IMR-90 (cell line): Measurements from ENCODE around the gene CPNE4. TPM values are rescaled to one million over a fixed set of nuclear protein-coding genes. Genes with fewer than 3 reads are reported as not detected.

Source experiments
- ATAC-seq: fragments of 200-7000 bp; cut with Tn5 transposase; 2 replicates; pipeline ENCODE4 v1.9.1; 2020; ENCODE audit warnings: low read depth, mild to moderate bottlenecking, moderate library complexity
- BruUV-seq: library from RNA; stranded (reverse); fragments of 400-500 nt; replicated peaks from 2 replicates; lab custom pipeline; 2021; lab: Mats Ljungman, UMichigan
- CTCF ChIA-PET: fragments of 300-600 bp; formaldehyde crosslinking; extraction: SDS; loops from one replicate; lab custom pipeline; 2021; ENCODE audit warnings: antibody characterized with exemption; lab: Yijun Ruan, JAX
- POLR2A ChIA-PET: fragments of 300-600 bp; sonication (Branson Sonifier 250); formaldehyde crosslinking; loops from one replicate; lab custom pipeline; 2022; ENCODE audit warnings: antibody characterized with exemption; ENCODE audit not compliant: unreplicated experiment; lab: Charles Lee
- DNase-seq: peaks from one replicate; pipeline ENCODE4 v3.0.0; 2013
- H2AFZ ChIP-seq: replicated peaks from 2 replicates; pipeline ENCODE3; 2013; ENCODE audit warnings: low read length, mild to moderate bottlenecking; ENCODE audit not compliant: poor library complexity
- H2AK5ac ChIP-seq: 2 replicates; pipeline ENCODE4 v1.6.1; 2013; ENCODE audit warnings: low read depth, low read length, inconsistent platforms
- H2AK9ac ChIP-seq: replicated peaks from 2 replicates; pipeline ENCODE3; 2013; ENCODE audit warnings: mild to moderate bottlenecking, low read depth, low read length, moderate library complexity; ENCODE audit not compliant: poor library complexity
- H2BK120ac ChIP-seq: 2 replicates; pipeline ENCODE4 v1.6.1; 2013; ENCODE audit warnings: low read depth, low read length, inconsistent platforms
- H2BK15ac ChIP-seq: 3 replicates; pipeline ENCODE4 v1.6.1; 2013; ENCODE audit warnings: low read depth, low read length, inconsistent platforms
- H2BK20ac ChIP-seq: 2 replicates; pipeline ENCODE4 v1.6.1; 2013; ENCODE audit warnings: low read depth, mild to moderate bottlenecking, inconsistent platforms, low read length, moderate library complexity
- H2BK5ac ChIP-seq: 2 replicates; pipeline ENCODE4 v1.6.1; 2013; ENCODE audit warnings: mild to moderate bottlenecking, low read depth, low read length, inconsistent platforms; ENCODE audit not compliant: poor library complexity, severe bottlenecking
- H3K14ac ChIP-seq: replicated peaks from 2 replicates; pipeline ENCODE4 v1.6.1; 2013; ENCODE audit warnings: low read depth, low read length, inconsistent platforms
- H3K18ac ChIP-seq: 2 replicates; pipeline ENCODE4 v1.6.1; 2013; ENCODE audit warnings: low read depth, low read length, control low read depth
- H3K23ac ChIP-seq: 2 replicates; pipeline ENCODE4 v1.6.1; 2013; ENCODE audit warnings: low read depth, low read length, inconsistent platforms
- H3K27ac ChIP-seq: 2 replicates; pipeline ENCODE4 v1.5.1; 2013; ENCODE audit warnings: mild to moderate bottlenecking, control low read depth, low read length; ENCODE audit not compliant: insufficient read depth
- H3K27me3 ChIP-seq: 2 replicates; pipeline ENCODE4 v1.6.1; 2013; ENCODE audit warnings: low read length; ENCODE audit not compliant: control insufficient read depth, insufficient read depth
- H3K36me3 ChIP-seq: 2 replicates; pipeline ENCODE4 v1.6.1; 2013; ENCODE audit warnings: low read length, mixed read lengths; ENCODE audit not compliant: control insufficient read depth, insufficient read depth
- H3K4ac ChIP-seq: 2 replicates; pipeline ENCODE4 v1.6.1; 2013; ENCODE audit warnings: low read depth, low read length, inconsistent platforms
- H3K4me1 ChIP-seq: 2 replicates; pipeline ENCODE4 v1.6.1; 2013; ENCODE audit warnings: low read length, mixed read lengths; ENCODE audit not compliant: control insufficient read depth, insufficient read depth
- H3K4me2 ChIP-seq: 2 replicates; pipeline ENCODE4 v1.6.1; 2013; ENCODE audit warnings: low read depth, mild to moderate bottlenecking, control low read depth, low read length, moderate library complexity
- H3K4me3 ChIP-seq: 2 replicates; pipeline ENCODE4 v1.5.1; 2013; ENCODE audit warnings: low read depth, mild to moderate bottlenecking, control low read depth, low read length, moderate library complexity; ENCODE audit not compliant: insufficient read depth
- H3K56ac ChIP-seq: 2 replicates; pipeline ENCODE4 v1.6.1; 2013; ENCODE audit warnings: low read length, inconsistent platforms; ENCODE audit not compliant: insufficient read depth; ENCODE audit errors: extremely low read depth
- H3K79me1 ChIP-seq, 2 experiments: 2 replicates each; pipeline ENCODE4 v1.6.1; 2013; ENCODE audit warnings: low read length in 2 of 2, inconsistent platforms in 1 of 2, low read depth in 1 of 2
- H3K9ac ChIP-seq: 2 replicates; pipeline ENCODE4 v1.6.1; 2013; ENCODE audit warnings: low read depth, low read length, control low read depth
- H3K9me1 ChIP-seq: 2 replicates; pipeline ENCODE4 v1.6.1; 2013; ENCODE audit warnings: low read length, inconsistent platforms; ENCODE audit not compliant: insufficient read depth
- H3K9me3 ChIP-seq: 2 replicates; pipeline ENCODE4 v1.6.1; 2013; ENCODE audit warnings: low read length; ENCODE audit not compliant: control insufficient read depth, insufficient read depth
- H4K20me1 ChIP-seq: 2 replicates; pipeline ENCODE4 v1.6.1; 2013; ENCODE audit warnings: low read length, inconsistent platforms; ENCODE audit not compliant: insufficient read depth
- H4K5ac ChIP-seq: 2 replicates; pipeline ENCODE4 v1.6.1; 2013; ENCODE audit warnings: mild to moderate bottlenecking, low read depth, low read length, control low read depth
- H4K8ac ChIP-seq, 2 experiments: 2 replicates each; pipeline ENCODE4 v1.6.1; 2013; ENCODE audit warnings: low read depth in 2 of 2, low read length in 2 of 2, control low read depth in 1 of 2, inconsistent platforms in 1 of 2
- H4K91ac ChIP-seq: 2 replicates; pipeline ENCODE4 v1.6.1; 2013; ENCODE audit warnings: low read depth, low read length, inconsistent platforms; ENCODE audit not compliant: insufficient read depth
- BHLHE40 ChIP-seq: fragments of 150-350 bp; IDR thresholded peaks from 2 replicates; pipeline ENCODE4 v1.6.1; 2016; ENCODE audit warnings: mild to moderate bottlenecking, low read depth, low read length
- CEBPB ChIP-seq: IDR thresholded peaks from 2 replicates; pipeline ENCODE4 v1.6.1; 2012; ENCODE audit warnings: low read depth, low read length, improper control_type of control experiment
- MAFK ChIP-seq: IDR thresholded peaks from 2 replicates; pipeline ENCODE4 v1.6.1; 2012; ENCODE audit warnings: low read depth, low read length, improper control_type of control experiment
- MAZ ChIP-seq: IDR thresholded peaks from 2 replicates; pipeline ENCODE4 v1.6.1; 2012; ENCODE audit warnings: low read depth, mild to moderate bottlenecking, low read length, improper control_type of control experiment, moderate library complexity, borderline replicate concordance
- POLR2A ChIP-seq: IDR thresholded peaks from 2 replicates; pipeline ENCODE4 v1.6.1; 2012; ENCODE audit warnings: mild to moderate bottlenecking, low read depth, low read length
- RFX5 ChIP-seq: IDR thresholded peaks from 2 replicates; pipeline ENCODE4 v1.8.0; 2012; ENCODE audit warnings: low read depth, mild to moderate bottlenecking, low read length, moderate library complexity
- SMC3 ChIP-seq: fragments of 150-350 bp; IDR thresholded peaks from 2 replicates; pipeline ENCODE4 v1.6.1; 2016; ENCODE audit warnings: low read depth, mild to moderate bottlenecking, antibody characterized with exemption, low read length, moderate library complexity
- USF2 ChIP-seq: fragments of 150-350 bp; IDR thresholded peaks from 2 replicates; pipeline ENCODE4 v1.6.1; 2017; ENCODE audit warnings: mild to moderate bottlenecking, antibody characterized with exemption, low read length, low read depth
- WGBS, 2 experiments: methylation state at CpG; one replicate each; pipeline versions ENCODE4 v1.1.5 to v1.1.7; 2013; ENCODE audit warnings: missing lambda C conversion rate in 2 of 2; ENCODE audit not compliant: insufficient read length in 1 of 2; ENCODE audit errors: extremely low coverage in 2 of 2; 5-methylcytosine and 5-hydroxymethylcytosine counted together
- dilution Hi-C: fragments of 300-500 bp; cut with HindIII; formaldehyde crosslinking; loops from one replicate; pipeline ENCODE4 v1.14.3; 2018; ENCODE audit warnings: low sequenced_read_pairs; ENCODE audit not compliant: unreplicated experiment
- in situ Hi-C: fragments of 300-500 bp; cut with MboI; formaldehyde crosslinking; loops from 3 replicates; pipeline ENCODE4 v1.14.3; 2019; ENCODE audit warnings: low sequenced_read_pairs, inconsistent platforms, mixed read lengths
- intact Hi-C: fragments of 100-400 bp; cut with micrococcal nuclease; formaldehyde crosslinking; loops from 2 replicates; pipeline ENCODE4 v1.10.0; 2022
- polyA plus RNA-seq, 3 experiments: library from polyadenylated mRNA; depleted of rRNA; stranded (reverse); fragments of >200 nt; gene quantifications; 2 replicates each; pipeline ENCODE4 v1.2.3, GENCODE V29; 2012; ENCODE audit warnings: low replicate concordance in 1 of 3
- total RNA-seq: library from RNA; depleted of rRNA; stranded (reverse); fragments of >200 nt; gene quantifications from 2 replicates; pipeline ENCODE4 v1.2.3, GENCODE V29; 2012

The CPNE4 gene
- total and polyA plus RNA-seq, 2 of the 4 experiments (the other 2 are of a cell fraction), result not detected

DNA sequence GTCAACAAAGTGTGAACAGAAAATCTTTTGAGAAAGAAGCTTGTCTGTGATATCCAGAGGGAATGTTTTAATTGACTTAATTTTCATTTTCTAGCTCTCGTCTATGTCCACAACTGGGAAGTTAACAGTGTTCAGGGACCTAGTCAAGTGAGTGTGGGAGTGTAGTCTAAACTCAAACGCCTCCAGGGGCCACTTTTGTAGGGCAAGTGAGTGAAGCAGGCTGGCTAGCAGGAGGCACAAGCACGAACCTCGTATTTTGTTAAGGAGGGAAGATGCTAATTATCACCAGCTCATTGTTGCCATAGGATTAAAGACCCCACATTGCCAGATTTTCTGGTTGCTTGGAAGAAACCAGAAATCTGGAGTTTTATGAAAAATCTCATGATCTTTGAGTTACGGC lies 135.8 kb downstream of the CPNE4 start:
- no peaks in the 10 kb centered on the region for H3K36me3 ChIP-seq
- H3K9me1 ChIP-seq, result no peaks in the 10 kb centered on the region
- no peaks in the 10 kb centered on the region for H4K20me1 ChIP-seq
- no peak overlapping the region for H2AK5ac ChIP-seq
- H3K23ac ChIP-seq, result no peak overlapping the region
- ChIA-PET POLR2A (interaction anchor here (0.7 kb wide), 1 partner anchor 10 kb away, joined by 5 read pairs; no protein-coding TSS in a partner anchor), CTCF (no interaction called here)
- in situ Hi-C loops (no loop called here), dilution Hi-C loops (no loop called here), intact Hi-C loops (no loop called here)
- H2BK120ac ChIP-seq, result no peak overlapping the region
- H3K9me3 ChIP-seq, result no peaks in the 10 kb centered on the region
- H3K4me3 ChIP-seq, result no peak overlapping the region
- no peak overlapping the region for H3K14ac ChIP-seq
- H2AK9ac ChIP-seq, result no peak overlapping the region
- BruUV-seq, result no TSS peak
- no peak overlapping the region for H2BK20ac ChIP-seq
- H3K27me3 ChIP-seq, result no peaks in the 10 kb centered on the region
- H2BK5ac ChIP-seq, result no peak overlapping the region
- H3K56ac ChIP-seq, result no peak overlapping the region
- H3K4ac ChIP-seq, result no peak overlapping the region
- H3K18ac ChIP-seq, result no peak overlapping the region
- no peak overlapping the region for H4K91ac ChIP-seq
- H3K9ac ChIP-seq, result no peak overlapping the region
- TF ChIP-seq POLR2A, result no peak
- TF ChIP-seq SMC3, result no peak
- no peak for TF ChIP-seq BHLHE40
- TF ChIP-seq MAZ, result no peak
- no peak for TF ChIP-seq RFX5
- TF ChIP-seq CEBPB, result no peak
- TF ChIP-seq USF2, result no peak
- TF ChIP-seq MAFK, result no peak
- no peak overlapping the region for H4K5ac ChIP-seq
- no CpG with 5 or more reads among the region's 5 CpGs for WGBS, 2 experiments
- DNase-seq, result no peak
- no peaks in the 10 kb centered on the region for H3K4me1 ChIP-seq
- H3K27ac ChIP-seq, result no peak overlapping the region
- no peak overlapping the region for H2BK15ac ChIP-seq
- H4K8ac ChIP-seq, result no peak overlapping the region
- ATAC-seq, result no peak
- H2AFZ ChIP-seq, result no peak overlapping the region
- no peak overlapping the region for H3K4me2 ChIP-seq
- H3K79me1 ChIP-seq, result no peaks in the 10 kb centered on the region
